ENCODE measurements around the gene ADAT3.

Gene ADAT3

DNA sequence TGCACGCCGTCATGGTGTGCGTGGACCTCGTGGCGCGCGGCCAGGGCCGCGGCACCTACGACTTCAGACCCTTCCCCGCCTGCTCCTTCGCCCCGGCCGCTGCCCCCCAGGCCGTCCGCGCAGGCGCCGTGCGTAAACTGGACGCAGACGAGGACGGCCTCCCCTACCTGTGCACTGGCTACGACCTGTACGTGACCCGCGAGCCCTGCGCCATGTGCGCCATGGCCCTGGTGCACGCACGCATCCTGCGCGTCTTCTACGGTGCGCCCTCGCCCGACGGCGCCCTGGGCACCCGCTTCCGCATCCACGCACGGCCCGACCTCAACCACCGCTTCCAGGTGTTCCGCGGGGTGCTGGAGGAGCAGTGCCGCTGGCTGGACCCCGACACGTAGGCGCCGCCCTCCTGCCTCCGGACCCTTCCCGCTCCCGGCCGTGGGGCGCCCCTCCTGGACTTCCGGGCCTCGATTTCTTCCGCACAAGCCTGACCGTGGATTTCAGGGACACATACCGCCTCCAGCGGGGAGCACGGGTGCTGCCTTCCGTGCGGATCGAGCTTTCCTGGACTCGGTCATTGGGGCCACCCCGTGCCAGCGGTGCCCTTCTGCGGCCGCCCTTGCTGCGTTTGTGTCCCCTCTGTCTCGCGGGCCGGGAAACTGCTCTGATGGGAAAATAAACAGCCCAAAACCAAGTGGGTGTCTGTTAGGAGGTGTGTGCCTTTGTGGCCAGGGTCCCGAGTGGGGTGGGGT is 7.7 kb downstream of the ADAT3 start:
- no peak for DNase-seq (ENCODE audit: low spot score)

DNA sequence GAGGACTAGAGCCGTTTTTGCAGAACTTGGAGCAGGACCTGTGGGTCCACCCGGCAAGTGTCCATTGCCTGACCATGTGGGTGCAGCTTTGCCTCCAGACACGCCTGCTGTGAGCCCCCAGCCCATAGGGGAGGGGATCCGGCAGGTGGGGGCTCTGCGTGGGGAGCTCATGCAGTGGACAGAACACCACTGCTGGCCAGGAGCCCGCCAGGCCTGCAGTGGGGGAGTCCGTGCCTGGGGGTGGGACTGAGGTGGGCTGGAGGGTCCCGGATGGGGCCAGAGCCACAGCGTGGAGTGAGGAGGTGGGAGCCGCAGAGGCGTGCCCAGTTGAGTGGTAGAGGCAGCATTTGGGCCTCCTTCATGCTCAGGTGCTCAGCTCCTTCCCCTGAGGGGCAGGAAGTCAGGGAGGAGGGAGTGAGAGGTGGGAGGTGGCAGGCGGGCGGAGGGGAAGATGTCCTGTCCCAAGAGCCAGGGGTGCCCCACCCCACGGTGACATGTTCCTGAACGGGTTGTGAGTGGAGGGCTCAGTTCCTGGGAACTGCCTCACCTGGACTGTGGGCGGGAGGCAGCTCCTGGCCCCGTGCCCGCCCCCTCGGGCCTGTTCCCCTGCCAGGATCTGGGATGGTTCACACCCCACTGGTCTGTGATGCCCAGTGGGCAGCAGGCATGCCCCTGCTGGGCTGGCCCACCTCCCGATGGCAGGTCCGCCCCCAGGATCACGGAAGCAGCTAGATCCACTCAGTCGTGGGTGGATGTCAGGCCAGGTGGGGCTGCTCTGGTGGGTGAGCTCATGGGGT is 8.8 kb downstream of the ADAT3 start:
- peak; percentile 49 for DNase-seq (ENCODE audit: low spot score)

DNA sequence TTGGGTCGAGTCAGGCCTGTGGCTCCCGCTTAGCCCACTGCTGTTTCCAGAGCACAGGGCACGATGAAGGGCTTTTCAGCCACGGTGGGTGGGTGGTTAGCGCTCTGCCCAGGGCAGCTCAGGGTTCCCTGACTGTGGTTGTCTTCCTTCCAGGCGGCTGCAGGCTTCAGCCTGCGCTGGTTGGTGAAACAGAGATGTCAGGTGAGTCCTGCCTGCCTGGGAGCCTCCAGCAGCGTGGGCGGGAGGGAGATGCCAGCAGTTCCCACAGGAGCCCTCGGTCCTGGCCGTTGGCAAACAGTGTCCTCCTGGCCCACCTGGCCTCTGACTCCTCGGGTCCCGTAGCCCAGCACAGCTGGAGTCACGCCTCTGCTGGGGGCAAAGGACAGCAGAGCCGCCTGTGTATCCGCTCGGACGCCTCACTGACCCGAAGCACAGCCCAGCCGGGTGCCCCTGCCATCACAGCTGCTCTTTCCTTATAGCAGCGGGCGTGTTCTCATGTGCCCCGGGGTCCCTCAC is 9.7 kb downstream of the ADAT3 start:
- no peak for DNase-seq (ENCODE audit: low spot score)

DNA sequence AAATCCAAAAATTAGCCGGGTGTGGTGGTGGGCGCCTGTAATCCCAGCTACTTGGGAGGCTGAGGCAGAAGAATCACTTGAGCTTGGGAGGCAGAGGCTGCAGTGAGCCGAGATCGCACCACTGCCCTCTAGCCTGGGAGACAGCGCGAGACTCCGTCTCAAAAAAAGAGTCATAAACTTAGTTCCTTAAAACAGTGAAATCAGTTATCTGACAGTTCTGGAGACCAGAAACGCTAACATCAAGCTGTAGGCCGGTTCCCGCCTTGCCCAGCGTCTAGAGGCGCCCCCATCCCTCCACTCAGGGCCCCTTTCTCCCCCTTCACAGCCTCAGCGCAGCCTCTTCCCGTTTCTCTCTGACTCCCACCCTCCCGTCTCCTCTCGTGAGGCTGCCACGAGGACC is 11.9 kb downstream of the ADAT3 start:
- DNase-seq (ENCODE audit: low spot score) = no peak

DNA sequence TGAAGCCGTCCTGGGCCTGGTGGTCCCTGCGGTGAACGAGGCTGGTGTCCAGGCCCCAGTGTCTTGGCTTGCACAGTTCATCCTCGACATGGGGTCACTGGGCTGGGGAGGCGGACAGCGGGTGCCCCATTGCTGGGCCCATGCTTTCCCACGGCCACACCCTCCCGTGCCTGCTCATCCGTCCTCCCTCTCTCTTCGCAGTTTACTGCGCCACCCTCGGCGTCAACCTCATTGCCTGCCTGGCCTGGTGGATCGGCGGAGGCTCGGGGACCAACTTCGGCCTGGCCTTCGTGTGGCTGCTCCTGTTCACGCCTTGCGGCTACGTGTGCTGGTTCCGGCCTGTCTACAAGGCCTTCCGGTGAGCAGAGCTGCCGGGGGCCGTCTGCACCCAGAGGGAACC is 12.7 kb downstream of the ADAT3 start:
- DNase-seq (ENCODE audit: low spot score) = no peak

DNA sequence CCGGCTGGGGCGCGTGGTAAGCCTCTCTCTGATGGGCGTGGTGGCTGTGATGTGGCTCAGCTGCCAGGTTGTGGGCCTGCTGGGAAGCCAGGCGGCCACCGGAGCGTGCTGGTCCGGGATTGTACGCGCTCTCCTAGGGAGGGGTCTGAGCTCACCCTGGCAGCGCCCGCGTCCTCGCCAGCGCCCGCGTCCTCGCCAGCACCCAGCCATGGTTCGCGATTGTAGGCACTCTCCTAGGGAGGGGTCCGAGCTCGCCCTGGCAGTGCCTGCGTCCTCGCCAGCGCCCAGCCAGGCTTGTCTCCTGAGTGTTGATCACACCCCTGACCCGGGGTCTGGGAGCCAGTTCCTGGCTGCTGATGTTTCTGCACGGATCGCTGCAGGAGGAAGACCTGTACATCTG is 13.8 kb downstream of the ADAT3 start:
- DNase-seq (ENCODE audit: low spot score) = no peak

DNA sequence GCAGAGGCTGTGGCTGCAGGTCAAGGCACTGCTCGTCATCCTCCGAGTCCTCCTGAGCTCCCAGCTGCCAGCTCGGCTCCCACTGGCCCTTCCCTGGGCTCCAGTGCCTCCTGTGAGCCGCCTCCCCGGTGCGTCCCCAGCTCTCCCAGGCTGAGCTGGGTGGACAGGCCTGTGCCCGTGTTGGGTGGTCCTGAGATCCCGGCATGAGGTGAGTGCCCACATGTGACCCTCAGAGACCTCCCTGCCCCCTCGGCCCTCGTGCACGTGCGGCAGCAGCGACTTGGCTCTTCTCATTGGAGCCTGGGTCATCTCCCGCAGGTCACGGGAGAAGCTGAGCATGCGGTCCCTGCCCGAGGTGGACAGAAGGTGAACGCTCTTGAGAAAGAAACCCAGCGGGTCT is 15.4 kb downstream of the ADAT3 start:
- no peak for DNase-seq (ENCODE audit: low spot score)

- no peak for DNase-seq (ENCODE audit: low spot score)
Observed at GRCh38 chr19:1921326-1921725, 16.1 kb downstream of the ADAT3 start.

DNA sequence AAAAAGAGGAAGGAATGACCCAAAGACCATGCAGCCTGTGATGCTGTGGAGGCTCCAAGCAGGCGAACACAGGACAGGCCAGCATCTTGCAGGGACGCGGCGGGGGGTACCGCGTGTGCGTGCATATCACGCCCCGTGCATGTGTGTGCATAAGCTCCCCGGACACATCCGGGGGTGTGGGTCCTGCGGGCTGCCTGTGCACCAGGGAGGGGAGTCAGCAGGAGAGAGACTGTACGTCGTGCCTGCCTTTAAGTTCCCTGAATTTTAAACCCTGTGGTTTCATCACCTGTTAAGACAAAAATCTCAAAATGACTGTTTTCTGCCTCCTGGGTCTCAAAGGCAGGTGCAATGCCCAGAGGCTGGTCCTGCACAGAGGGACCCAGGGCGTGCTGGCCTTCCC is 16.6 kb downstream of the ADAT3 start:
- DNase-seq (ENCODE audit: low spot score) = no peak

GRCh38 chr19:1922803-1923202 is 17.6 kb downstream of the ADAT3 start:
- no peak for DNase-seq (ENCODE audit: low spot score)

- no peak for DNase-seq (ENCODE audit: low spot score)
Observed at GRCh38 chr19:1923319-1923718, 18.1 kb downstream of the ADAT3 start.

- DNase-seq (ENCODE audit: low spot score) = no peak
Observed at GRCh38 chr19:1924320-1924961, 19.2 kb downstream of the ADAT3 start.

- no peak for DNase-seq (ENCODE audit: low spot score)
Observed at GRCh38 chr19:1925544-1925943, 20.3 kb downstream of the ADAT3 start.

DNA sequence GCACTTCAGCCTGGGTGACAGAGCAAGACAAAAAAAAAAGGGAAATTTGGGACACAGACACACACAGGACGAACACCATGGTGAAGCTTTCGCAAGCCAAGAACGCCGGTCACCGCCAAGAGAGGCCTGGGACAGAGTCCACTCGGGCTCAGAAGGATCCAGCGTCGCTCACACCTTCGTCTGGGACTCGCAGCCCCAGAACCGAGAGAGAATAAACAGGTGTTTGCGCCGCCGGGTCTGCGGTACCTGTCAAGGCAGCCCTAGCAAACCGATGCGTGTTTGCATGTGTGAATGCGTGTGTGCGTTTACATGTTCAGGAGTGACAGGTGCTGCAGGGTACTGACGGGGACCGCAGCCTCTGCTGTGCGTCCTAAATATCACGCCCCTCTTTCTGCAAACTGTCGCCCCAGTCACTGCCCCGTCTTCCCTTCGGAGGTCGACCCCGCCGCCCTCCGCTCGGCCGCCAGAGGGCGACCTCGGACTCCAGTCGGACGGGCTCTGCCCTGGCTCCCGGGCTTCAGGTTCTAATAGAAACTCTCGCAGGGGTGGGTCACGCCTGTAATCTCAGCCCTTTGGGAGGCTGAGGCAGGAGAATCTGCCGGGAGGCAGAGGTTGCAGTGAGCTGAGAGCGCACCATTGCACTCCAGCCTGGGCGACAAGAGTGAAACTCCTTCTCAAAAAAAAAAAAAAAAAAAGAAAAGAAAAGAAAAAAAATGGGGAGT is 24.0 kb downstream of the ADAT3 start:
- DNase-seq (ENCODE audit: low spot score) = peak; percentile 95

- no peak for DNase-seq (ENCODE audit: low spot score)
Observed at GRCh38 chr19:1931445-1931844, 26.2 kb downstream of the ADAT3 start.

DNA sequence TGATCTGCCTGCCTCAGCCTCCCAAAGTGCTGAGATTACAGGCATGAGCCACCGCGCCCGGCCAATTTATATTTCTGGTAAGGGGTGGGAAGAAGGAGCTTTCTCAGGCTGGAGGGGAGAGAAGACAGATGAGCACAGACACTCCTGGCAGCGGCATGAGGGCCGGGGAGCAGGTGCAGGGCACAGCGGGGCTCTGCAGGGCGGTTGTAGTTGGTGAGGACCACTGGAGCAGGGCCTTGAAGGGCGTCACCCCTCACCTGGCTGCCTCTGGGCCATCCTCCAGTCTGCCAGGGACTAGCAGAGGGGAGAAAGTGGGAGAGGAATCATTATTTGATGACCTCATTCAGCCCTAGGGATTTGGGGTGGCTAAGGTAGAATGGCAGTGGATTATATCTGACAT is 27.2 kb downstream of the ADAT3 start:
- DNase-seq (ENCODE audit: low spot score) = no peak

DNA sequence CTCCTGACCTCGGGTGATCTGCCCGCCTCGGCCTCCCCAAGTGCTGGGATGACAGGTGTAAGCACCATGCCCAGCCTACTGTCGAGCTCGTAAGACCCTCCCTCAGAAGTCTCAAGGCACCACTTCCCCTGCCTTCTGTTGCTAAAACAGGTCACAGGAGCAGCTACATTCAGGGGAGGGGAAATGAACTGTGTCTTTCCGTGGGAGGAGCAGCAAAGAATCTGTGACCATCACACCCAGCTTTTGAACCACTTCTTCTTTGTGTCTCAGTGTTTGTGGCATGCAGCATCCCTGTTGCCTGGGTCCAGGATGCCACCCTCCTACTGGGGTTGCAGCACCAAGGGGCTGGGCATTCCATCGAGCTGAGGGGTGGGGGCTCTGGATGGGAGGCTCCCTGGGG is 28.0 kb downstream of the ADAT3 start:
- DNase-seq (ENCODE audit: low spot score) = no peak

GRCh38 chr19:1933942-1934341 is 28.7 kb downstream of the ADAT3 start:
- no peak for DNase-seq (ENCODE audit: low spot score)

- DNase-seq (ENCODE audit: low spot score) = no peak
Observed at GRCh38 chr19:1935484-1936208, 30.4 kb downstream of the ADAT3 start.

DNA sequence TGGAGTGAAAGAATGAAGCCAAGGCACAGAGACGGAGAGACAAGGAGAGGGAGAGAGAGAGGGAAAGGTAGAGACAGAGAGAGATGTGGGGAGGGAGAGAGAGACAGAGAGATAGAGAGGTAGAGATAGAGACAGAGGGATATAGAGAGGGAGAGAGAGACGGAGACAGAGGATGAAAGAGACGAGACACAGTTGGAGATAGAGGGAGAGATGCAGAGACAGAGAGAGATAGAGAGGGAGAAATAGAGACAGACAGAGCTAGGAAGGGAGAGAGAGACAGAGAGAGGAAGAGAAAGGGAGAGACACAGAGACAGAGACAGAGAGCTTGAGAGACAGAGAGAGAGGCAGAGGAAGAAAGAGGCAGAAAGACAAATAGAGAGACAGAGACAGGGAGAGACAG is 31.2 kb downstream of the ADAT3 start:
- no peak for DNase-seq (ENCODE audit: low spot score)

DNA sequence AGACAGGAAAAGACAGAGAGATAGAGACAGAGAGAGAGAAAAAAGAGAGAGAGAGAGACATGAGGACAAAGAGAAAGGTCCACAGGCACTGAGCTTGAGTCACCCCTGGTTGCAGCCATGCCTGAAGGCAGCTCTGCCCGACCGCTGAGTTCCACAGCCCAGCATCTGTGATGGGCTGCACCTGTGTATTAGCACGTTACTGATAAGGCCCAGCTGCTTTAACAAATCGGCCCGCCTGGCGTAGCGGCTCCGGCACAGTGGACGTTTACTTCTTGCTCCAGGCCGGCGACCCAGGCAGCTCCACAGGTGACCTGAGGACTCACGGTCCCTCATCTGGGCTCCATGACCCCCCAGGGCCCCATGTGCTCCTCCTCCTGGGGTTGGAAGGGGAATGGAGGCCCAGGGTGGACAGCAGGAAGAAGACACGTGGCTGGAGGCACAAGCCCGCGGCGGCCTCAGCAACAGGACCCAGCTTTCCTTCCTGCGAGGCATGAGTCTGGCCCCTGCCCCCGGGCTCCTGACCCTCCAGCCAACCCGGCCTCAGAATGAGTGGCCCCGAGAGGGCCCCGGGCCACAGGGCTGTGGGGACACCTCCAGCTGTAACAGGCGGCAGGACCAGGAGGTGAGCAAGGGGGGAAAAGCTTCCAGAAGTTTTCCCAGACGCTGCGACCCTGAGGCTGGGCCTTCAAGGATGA is 31.9 kb downstream of the ADAT3 start:
- no peak for DNase-seq (ENCODE audit: low spot score)

Measured in iPS-NIHi11 (cell line).